Stimulated activated CD4-positive, alpha-beta T cell treated with anti-CD3 and anti-CD28 coated beads, TNF-alpha, amount 100 ng/mL, for 4 hours (primary cell): ENCODE data around the gene RNF135.
"Not testable (repeated sequence)": the region's sequence is repeated elsewhere in the genome, so short reads cannot be mapped to it uniquely, and the experiment has no call there.

Experiments used
- DNase-seq, 3 experiments: peaks; one replicate each; pipeline ENCODE4 v3.0.0-alpha.2; 2020; ENCODE audit warnings: low read depth in 3 of 3

Gene RNF135

GRCh38 chr17:30956764-30957374, 14.0 kb upstream of the RNF135 start:
- no peak for DNase-seq

GRCh38 chr17:30957741-30958140, 13.1 kb upstream of the RNF135 start:
- DNase-seq = no peak

GRCh38 chr17:30958187-30958586, 12.7 kb upstream of the RNF135 start:
- DNase-seq = no peak

DNA sequence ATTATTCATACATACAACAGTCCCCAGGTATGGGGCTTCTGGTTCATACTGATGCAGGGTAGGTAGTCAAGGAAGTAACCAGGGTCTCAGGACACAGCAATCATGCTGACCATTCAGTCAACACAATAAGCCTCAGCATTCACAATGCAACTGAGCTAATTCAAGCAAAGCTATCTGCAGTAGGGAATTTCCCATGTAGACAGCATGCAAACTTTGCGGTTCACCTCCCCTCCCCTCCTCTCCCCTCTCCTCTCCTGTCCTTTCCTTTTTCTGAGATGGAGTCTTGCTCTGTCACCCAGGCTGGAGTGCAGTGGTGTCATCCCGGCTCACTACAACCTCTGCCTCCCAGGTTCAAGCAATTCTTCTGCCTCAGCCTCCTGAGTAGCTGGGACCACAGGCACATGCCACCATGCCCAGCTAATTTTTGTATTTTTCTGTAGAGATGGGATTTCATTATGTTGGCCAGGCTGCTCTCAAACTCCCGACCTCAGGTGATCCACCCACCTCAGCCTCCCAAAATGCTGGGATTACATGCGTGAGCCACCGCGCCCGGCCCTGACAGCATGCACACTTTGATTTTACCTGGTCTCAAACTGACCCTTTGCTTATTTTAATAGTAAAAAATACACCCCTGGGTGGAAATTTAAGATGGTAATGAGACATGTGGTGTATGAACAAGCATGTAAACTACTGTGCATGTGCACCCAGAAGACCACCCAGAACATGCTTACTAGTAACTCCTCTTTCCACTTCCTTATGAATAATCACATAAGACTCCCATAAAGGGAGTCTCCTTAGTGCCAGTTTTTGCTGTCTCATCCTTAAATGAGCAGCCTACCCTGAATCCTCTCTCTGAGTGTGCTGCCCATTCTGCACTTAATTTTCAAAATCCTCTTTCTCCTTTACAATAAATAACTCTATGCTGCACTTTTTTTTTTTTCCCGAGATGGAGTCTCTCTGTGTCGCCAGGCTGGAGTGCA, 9.3 kb upstream of the RNF135 start:
- DNase-seq = no peak

GRCh38 chr17:30964312-30964711, 6.5 kb upstream of the RNF135 start:
- not testable (repeated sequence) for DNase-seq

GRCh38 chr17:30964876-30965275, 6.0 kb upstream of the RNF135 start:
- DNase-seq = no peak

DNA sequence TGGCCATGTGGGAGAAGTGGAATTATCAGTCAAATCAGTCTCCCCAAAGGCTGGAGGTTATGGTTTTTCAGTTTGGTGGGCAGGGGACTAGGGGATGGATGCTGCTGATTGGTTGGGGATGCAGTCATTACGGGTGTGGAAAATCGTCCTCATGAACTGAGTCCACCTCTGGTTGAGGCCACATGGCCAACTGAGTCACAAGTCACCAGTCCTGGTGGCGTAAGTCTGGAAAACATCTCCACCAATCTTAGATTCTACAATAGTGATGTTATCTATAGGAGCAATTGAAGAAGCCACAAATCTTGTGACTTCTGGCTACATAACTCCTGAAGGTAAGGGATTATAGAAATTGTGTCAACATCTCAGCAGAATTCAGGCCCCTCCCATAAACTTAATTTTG, 5.2 kb upstream of the RNF135 start:
- DNase-seq = no peak

DNA sequence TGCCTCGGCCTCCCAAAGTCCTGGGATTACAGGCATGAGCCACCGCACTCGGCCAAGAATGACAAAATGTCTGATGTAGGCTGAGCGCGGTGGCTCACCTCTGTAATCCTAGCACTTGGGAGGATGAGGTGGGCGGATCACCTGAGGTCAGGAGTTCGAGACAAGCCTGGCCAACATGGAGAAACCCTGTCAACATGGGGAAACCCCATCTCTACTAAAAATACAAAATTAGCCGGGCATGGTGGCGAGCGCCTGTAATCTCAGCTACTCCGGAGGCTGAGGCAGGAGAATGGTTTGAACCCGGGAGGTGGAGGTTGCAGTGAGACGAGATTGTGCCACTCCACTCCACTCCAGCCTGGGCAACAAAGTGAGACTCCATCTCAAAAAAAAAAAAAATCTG, 2.9 kb upstream of the RNF135 start:
- not testable (repeated sequence) for DNase-seq

DNA sequence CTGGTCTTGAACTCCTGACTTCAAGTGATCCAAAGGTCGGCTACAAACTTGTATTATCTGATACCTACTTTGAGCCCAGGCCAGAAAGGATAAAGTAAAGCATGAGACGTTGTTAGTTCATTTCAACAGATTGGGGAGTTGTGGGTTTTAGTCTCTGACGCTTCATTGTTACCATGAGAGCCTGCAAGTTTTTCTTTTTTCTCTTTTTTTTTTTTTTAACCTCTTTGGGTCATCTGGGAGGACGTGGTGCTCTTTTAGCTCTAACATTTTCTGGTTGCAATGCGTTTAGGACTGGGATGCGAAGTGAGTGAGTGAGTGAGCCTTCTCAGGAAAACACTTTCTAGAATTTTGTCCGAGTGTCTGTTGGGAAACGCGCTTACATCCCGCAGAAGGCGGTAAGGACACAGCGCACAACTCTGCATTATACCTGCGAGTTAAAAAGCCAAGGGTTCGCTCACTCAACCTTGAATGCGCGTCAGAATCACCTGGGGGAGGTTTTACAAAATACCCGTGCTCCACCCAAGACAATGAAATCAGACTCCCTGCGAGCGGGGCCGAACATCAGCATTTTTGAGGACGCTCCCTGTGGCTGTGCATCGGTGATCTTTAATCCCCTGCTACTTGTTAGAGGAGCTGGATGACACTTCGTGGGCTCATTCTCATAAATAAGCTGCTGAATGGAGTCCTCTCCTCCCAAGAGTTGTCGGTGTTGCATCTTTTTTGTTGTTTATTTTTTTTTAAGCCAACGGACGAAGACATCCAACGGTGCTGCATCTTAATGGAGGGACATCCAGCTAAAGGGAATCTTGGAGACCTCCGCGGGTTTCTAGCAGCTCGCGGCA, 629 bp upstream of the RNF135 start:
- DNase-seq = no peak

DNA sequence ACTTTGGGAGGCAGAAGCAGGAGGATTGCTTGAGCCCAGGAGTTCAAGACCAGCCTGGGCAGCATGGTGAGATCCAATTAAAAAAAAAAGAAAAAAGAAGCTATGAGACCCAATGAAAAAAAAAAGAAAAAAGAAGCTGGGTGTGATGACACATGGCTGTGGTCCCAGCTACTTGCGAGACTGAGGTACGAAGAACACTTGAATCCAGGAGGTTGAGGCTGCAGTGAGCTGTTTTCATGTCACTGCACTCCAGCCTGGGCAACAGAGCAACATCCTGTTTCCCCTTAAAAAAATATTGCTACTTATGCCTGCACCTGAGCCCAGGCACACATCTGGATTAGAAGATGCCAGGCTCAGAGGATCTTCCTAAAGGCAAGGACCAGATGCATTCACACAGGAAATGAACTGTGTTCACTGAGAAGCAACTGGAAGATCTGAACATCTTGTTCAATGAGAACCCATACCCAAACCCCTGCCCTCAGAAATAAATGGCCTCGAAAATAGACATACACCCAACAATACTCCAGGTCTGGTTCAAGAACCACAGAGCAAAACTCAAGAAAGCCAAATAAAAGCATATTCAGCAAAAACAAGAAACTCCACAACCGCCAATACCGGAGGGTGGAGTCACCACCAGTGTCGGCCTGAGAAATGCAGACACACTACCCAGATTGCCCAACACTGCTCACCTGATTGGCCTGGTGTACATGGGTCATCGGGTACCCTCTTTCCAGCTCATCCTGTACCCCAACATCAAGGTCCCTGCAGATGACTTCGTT, 4.4 kb downstream of the RNF135 start:
- no peak for DNase-seq

DNA sequence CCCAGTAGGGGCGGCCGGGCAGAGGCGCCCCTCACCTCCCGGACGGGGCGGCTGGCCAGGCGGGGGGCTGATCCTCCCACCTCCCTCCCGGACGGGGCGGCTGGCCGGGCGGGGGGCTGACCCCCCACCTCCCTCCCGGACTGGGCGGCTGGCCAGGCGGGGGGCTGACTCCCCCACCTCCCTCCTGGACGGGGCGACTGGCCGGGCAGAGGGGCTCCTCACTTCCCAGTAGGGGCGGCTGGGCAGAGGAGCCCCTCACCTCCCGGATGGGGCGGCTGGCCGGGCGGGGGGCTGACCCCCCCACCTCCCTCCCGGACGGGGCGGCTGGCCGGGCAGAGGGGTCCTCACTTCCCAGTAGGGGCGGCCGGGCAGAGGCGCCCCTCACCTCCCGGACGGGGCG, 9.1 kb downstream of the RNF135 start:
- DNase-seq = not testable (repeated sequence)

GRCh38 chr17:30981531-30982519, 11.0 kb downstream of the RNF135 start:
- no peak for DNase-seq

DNA sequence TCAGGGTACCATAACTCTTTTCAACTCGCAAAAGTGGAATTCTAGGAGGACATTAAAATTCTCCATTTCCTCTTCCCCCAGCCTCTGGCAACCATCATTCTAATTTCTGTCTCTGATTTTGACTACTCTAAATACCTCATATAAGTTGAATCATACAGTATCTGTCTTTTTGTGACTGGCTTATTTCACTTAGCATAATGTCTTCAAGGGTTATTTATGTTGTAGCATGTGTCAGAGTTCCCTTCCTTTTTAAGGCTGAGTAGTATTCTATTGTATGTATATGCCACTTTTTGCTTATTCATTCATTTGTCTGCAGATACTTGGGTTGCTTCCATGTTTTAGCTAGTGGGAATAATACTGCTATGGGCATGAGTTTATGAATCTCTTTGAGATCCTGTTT, 12.0 kb downstream of the RNF135 start:
- no peak for DNase-seq

DNA sequence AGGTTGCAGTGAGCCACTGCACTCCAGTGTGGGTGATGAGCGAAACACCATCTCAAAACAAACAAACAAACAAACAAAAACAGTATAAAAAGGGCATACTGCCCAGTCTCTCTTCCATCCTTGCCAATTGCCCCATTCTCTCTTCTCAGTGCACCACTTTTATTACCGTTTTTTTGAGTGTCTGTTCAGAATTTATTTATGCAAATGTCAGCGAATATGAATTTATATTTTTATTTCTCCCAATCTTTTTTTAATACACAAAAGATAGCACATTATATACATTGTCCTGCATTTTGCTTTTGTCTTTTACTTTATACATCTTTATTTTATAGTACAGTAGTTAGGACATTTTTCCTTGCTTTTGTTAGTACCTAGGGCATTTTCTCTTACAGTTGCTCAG, 19.6 kb downstream of the RNF135 start:
- no peak for DNase-seq

- DNase-seq = no peak
These were observed 21.7 kb downstream of the RNF135 start for GRCh38 chr17:30992551-30992950.

DNA sequence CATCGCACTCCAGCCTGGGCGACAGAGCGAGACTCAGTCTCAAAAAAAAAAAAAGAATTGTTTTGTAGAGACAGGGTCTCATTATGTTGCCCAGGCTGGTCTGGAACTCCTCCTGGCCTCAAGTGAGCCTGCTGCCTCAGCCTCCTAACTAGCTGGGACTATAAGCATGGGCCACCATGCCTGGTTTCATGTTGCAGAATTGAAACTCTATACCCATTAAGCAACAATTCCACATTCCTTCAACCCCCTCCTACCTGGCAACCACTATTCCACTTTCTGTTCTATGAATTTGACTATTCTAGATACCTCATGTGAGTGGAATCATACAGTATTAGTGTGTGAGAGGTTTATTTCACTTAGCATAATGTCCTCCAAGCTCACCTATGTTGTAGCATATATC, 24.5 kb downstream of the RNF135 start:
- DNase-seq = no peak

DNA sequence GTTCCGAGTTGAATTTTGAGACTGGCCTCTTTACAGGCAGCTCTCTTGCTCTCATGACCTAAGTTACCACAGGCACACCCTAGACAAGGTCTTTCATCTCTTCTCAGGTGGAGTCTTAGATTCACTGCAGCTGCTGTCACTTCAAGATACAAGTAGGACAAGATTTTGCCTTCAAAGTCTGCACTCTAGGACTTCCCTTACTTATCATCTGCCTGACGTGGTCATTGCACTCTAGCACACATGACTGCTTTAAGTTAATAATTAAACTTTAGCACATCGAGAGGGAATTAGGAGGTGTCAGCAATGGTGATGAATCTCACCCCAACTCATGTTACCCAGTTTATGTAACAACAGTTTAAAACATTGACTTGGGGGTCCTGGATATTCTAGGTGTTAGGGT, 25.6 kb downstream of the RNF135 start:
- no peak for DNase-seq

DNA sequence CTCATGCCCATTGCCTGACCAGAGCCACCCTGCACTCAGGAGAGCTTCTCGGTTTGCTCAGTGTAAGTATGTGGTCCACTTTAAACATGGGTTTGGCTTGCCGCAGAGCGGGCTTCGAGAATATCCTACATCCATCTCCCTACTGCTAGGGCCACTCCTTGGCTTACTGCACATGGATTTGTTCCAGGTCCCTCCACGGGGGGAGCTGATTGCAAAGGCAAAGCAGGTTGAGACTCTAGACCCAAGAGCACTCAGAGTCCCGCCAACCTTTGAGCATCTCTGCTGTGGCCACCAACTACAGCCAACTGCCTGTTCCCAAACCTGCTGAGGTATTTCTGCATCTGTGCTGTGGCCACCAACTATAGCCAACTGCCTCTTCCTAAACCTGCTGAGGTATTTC, 26.4 kb downstream of the RNF135 start:
- DNase-seq = no peak

DNA sequence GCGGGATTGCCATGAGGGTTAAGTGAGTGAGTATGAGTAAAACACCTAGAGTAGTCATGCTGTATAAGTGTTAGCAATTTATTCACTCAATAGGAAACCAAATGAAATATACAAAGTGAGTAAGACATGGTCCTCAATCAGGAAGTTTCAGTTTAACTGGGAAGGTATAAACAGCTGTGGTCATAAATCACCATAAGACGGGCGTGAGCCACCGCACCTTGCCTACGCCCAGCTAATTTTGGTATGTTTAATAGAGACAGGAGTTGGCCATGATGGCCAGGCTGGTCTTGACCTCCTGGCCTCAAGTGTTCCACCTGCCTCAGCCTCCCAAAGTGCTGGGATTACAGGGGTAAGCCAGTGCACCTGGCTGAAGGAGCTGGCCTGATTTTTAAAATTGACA, 27.0 kb downstream of the RNF135 start:
- DNase-seq = no peak

- DNase-seq = no peak
These were observed 31.2 kb downstream of the RNF135 start for GRCh38 chr17:31002047-31002446.
